HT1080 (cell line): ENCODE results near the gene DGKQ. TPM values are rescaled to one million over a fixed set of nuclear protein-coding genes. Genes with fewer than 3 reads are reported as not detected.
A peak's percentile ranks its signal among the peaks of the same experiment; 100 is the strongest.

Experiments used
- DNase-seq: peaks from one replicate; pipeline ENCODE4 v3.0.0-alpha.2; 2015; ENCODE audit warnings: low read depth
- total RNA-seq: library from RNA; depleted of rRNA; stranded (reverse); fragments of >200 nt; shearing (Covaris generic); gene quantifications from 2 replicates; pipeline ENCODE4 v1.2.3, GENCODE V29; 2014

The DGKQ gene
- total RNA-seq, 1 experiment from 2014 or later, result 11.5 TPM

DNA sequence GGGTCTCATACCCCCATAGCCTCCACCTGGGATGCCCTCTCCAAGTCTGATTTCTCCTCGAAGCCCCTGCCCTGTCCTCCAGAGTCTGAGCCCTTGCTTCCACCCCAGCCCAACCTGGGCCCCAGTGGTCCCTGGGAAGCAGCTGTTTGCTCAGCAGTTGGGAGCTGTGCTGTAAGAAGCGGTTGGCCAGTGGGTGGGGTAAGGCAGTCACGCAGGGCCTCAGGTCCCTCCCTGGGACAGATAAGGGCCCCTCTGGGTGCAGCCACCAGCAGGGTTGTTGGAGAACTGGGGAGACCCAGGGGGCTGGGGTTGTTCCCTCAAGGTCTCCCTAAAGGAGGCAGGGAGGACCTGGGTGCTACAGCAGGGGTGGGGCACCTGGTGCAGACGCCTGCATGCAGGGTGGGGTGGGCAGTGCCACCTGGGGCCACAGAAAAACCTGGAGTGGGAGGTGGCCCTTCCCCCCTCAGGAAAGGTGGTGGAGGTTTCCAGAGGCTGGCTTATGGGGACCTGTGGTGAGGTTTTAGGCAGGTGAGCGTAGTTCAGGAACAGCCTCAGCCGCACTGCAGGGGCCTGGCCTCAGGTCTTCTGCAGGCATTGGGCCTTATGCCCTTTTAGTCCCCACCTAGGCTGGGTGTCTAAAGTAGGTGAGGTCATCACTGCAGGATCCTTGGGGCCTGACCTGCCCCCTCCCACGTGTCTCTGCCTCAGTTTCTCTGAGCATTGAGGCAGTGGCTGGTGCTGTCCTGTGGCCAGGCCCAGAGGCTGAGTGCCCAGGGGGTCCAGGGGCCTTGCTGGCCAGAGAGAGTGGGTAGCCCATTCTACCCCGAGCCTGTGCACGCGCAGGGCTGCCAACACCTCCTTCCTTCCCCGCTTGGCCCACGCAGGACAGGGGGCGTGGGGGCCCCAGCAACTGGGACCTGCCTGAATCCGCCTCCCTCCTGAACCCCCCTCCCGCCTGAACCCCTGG lies 22.9 kb upstream of the DGKQ start:
- DNase-seq, result no peak

- no peak for DNase-seq
Measured at GRCh38 chr4:995311-996026, 22.1 kb upstream of the DGKQ start.

GRCh38 chr4:993111-994029 lies 20.0 kb upstream of the DGKQ start, which contains the start of gene SLC26A1:
TSS of gene SLC26A1 (minus strand) at chr4:993404. CDS start at chr4:991703, 1,701 bp downstream.
- no peak for DNase-seq

DNA sequence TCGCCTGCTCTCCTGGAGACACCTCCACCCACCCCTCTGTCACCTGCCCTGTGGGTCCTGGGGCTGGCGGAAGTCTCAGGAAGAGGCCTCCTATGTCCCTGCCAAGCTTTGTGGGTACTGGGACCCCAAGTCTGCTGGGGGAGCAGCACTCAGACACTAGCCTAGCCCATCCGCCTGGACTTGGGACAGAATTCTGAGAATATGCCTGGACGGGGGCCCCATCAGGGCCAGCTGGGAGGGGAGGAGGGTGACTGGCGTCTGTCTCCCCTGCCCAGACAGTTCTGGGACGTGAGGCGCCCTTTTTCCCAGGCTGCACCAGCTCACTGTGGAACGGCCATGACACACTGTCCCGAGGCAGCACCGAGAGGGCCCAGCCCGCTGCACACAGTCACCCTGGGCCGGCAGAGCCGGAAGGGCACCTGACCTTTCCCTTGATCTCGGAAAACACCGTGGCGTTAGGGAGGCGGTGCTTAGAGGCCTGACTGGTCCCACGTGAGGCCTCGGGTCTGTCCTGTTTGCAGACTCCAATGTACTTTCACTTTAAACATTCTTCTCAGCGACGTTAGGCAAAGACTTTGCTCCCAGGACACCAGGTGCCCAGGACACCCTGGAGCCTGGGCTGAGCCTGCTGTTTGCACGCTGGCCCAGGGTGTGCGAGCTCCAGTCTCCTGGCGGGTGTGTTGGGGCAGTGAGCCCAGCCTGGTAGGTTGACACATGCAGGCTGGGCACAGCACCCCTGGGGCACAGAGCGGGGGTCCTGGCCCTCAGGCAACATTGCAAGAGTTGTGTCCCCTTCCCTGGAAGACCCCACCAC lies 19.1 kb upstream of the DGKQ start:
- DNase-seq, result no peak

- DNase-seq, result no peak
Measured at GRCh38 chr4:991451-992296, 18.3 kb upstream of the DGKQ start.

DNA sequence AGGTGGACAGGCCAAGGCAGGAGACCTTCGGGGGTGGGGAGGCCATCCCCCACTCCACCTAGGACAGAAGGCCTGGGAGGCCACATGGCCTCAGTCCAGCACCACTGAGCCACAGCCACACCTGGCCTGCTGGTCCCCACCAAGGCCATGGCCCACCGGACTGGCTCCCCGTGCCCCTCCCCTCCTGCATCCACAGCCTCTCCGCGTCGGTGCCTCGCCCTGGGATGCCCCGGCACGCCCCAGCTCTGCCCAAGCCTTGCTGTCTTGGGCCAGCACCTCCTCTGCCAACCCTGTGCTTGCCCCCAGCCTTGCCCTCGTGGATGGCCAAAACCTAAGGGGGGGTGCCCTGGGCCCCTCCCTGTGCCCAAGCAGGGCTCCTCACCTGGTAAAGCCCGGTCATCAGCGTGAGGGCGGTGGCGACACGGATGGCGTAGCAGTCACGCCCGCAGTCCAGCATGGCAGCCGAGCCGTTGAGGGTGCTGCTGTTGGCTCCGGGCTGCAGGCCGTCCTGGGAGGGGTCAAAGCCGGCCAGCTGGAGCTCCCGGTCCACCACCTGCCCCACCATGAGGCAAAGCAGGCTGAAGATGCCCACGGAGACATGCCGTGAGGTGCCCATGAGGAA lies 17.5 kb upstream of the DGKQ start:
- no peak for DNase-seq

DNA sequence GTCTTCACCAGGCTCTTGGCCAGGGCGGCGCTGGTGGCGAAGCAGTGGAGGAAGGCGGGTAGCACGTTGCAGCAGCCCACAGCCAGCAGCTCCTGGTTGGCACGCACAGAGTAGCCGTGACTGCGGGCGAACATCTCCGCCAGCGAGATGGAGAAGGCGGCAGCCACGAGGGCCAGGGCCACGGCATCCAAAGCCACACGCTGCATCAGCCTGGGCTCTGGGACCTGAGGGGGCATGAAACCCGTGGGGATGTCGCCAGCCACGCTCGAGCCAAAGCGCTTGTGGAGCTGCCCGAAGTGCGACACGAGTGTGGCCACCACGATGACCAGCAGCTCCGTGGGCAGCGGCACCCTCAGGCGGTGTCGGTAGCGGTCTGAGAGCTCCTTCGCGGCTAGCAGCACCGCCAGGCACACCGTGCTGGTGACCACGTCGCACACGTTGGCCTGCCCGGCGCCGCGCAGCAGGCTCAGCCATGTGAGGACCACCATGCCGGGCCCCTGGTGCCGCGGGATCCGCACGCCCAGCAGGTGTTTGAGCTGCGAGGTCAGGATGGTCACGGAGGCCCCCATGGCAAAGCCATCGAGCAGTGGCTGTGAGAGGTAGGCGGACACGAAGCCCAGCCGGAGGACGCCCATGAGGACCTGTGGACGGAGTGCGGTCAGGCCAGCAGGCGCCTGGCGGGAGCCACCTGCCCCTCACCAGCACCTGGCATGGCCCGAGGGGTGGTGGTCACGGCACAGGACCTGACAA lies 16.5 kb upstream of the DGKQ start:
- DNase-seq, result no peak

DNA sequence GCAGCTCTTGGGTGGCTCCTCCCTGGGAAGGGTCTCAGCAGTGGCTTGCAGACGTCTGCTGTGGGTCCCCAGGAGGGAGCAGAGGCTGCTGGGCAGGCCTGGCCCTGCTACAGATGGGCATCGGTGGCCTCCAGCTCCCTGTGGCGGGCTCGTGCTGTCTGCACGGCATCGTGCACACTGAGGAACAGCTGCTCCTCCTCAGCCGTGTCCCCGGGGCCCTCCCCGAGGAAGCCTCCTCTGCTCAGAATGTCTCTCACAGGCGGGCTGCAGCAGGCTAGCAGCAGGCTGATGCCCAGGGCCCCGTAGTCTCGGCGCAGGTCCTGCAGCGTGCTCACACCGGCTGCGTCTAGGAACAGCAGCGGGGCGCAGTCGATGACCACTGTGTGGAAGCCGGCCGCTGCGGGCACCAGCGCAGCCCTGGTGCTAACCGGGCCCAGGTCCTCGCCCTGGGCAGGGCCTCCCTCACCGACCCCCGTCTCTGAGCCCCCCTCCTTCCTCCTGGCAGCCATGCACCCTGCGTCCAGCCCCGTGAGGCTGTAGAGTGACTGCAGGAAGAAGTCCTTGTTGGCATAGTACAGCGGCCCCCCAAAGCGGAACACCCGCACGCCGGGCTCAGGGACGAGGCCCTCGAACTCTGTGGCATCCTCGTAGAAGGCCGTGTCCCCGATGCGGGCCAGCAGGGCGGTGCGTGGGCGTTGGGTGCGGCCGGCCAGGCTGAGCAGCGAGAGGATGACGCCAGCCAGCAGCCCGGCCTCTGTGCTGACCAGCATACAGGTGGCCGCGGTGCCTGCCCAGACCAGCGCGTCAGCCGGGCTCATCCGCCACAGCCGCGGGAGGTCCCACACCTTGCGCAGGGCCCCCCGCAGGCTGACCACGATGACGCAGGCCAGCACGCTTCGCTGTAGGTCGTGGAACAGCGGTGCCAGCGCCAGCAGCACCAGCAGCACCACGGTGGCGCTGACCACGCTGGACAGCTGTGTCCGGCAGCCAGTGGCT lies 15.7 kb upstream of the DGKQ start:
- DNase-seq, result no peak

DNA sequence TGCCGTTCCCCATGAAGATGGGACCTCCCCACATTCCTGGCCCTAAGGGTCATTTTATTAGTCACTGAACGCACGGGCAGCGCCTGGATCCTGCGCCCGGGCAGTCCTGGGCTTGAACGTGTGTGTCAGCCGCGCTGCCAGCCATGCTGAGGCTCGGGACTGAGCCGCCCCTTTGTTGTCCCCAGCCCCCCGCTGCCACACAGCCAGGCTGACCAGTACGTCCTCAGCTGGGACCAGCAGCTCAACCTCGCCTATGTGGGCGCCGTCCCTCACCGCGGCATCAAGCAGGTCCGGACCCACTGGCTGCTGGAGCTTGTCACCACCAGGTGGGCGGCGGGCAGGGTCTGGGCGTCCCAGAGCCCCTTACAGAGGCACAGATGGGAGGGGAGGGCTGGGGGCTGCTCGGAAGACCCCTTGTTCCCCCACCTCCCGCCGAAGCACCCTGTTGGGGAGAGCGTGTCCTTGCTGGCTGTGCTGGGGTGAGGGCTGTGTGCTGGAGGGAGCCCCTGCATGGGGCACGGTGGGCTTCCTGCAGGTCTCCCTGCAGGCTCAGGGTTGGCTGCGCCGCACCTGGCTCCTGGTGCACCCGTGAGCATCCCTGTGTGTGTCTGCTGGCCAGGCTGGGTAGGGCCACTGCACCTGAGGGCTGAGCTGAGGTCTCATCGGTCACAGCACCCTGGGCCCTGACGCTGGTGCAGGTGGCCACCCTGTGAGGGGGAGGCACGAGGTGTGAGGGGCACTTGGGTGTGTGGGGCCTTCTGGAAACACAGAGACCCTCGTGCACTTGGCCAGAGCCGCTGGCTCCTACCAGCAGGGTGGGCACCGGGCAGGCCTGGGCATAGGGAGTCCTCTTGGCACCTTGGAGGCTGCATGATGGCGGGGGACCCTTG lies 14.5 kb upstream of the DGKQ start:
- DNase-seq, result peak; percentile 79

- DNase-seq, result peak; percentile 80
Measured at GRCh38 chr4:986879-987623, 13.7 kb upstream of the DGKQ start, which contains the start of gene IDUA. TSS of gene IDUA (plus strand) at chr4:987044. CDS start at chr4:987085, 41 bp downstream.

- DNase-seq, result no peak
Measured at GRCh38 chr4:986428-986878, 13.1 kb upstream of the DGKQ start.

DNA sequence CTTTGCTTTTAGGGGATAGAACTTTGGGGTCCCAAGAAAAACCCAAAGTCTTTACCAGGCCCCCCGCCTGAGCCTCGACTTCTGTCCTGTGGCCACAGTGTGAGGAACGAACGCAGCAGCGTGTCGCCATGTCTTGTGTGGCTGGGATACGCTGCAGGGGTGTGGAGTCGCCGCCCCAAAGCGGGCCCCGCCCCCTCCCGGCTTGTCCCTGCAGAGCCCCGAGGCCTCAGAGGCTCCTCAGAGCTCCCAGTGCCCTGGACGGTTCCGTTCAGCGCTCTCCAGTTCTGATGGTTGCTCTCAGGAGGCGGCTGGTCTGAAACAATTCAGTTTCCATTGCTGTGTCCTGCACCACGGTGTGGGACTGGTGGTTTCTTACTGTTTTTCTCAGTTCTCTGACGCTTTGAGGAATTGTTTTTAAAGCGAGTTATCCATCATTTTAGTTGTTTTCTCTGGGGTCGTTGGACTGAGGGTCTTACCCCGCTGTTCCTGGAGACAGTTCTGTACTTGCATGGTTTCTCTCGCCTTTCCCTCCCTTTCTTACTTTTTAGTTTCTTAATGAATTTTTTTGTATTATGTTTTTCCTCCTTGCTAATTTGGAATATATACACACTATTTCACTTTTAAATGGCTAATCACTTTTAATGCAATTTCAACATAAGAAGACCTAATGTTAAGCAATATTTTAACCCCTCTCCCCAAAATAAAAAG lies 11.9 kb upstream of the DGKQ start:
- no peak for DNase-seq

DNA sequence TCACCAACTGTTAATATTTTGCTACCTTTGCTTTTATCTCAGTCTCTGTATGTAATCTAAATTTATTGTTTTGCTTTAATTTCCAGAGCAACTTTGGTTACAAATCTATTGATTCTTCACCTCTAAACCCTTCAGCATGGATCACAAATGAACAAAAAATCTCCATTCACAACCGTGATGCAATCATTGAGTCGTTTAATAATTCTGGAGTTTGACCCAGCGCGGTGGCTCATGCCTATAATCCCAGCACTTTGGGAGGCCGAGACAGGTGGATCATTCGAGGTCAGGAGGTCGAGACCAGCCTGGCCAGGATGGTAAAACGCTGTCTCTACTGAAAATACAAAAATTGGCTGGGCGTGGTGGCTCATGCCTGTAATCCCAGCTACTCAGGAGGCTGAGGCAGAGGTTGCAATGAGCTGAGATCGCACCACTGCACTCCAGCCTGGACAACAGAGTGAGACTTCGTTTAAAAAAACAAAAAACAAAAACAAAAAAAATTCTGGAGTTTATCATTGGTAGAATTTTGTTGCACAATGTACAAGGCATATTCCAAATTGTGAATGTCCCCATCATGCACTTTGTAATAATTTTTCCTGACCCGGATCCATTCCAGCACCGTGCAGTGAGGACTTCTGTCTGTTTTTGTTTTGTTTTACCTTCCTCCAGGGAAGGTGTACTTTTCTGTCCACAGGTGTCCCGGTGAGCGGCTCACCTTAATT lies 11.1 kb upstream of the DGKQ start:
- DNase-seq, result no peak

GRCh38 chr4:982814-983213 lies 9.4 kb upstream of the DGKQ start:
- no peak for DNase-seq
